Measurements from ENCODE around the gene BLOC1S1. TPM values are rescaled to one million over a fixed set of nuclear protein-coding genes. Genes with fewer than 3 reads are reported as not detected.
A peak's percentile ranks its signal among the peaks of the same experiment; 100 is the strongest.

BLOC1S1 gene
- polyA plus RNA-seq, 1 donor (not counting 4 experiments of a cell fraction or from before 2014, with no cell fraction given) = 62.5 TPM

DNA sequence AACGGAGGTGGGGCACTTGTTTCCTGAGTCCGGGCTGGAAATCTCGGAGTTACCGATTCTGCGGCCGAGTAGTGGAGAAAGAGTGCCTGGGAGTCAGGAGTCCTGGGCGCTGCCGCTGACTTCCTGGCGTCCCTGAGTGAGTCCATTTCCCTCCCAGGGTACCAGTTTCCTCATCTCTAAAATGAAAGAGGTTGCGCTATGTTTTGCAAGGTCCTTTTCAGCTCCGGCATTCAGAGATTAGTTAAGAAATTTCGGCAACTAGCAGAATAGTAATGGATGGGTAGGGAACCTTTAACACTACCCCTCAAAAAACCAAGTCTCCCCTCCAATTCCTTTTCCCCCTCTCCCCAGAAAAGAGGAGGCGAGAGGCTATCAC is 724 bp downstream of the BLOC1S1 start:
- no peak for FAIRE-seq
- Histone ChIP-seq H3K9ac (ENCODE audit: control insufficient read depth, extremely low read depth, insufficient read depth, low read length) (peak overlapping the region; percentile 87), H4K20me1 (ENCODE audit: control insufficient read depth, extremely low read depth, insufficient read depth, low read length) (no peaks in the 10 kb centered on the region), H3K4me2 (ENCODE audit: control insufficient read depth, extremely low read depth, insufficient read depth, low read depth, low read length) (peak overlapping the region; percentile 71), H2AFZ (ENCODE audit: control insufficient read depth, low read length) (peak overlapping the region; percentile 95), H3K79me2 (ENCODE audit: control insufficient read depth, insufficient read depth, low read length) (no peaks in the 10 kb centered on the region), H3K4me3 (ENCODE audit: control insufficient read depth in 2 of 3, extremely low read depth in 1 of 3, insufficient read depth in 2 of 3, low read depth in 1 of 3, low read length in 3 of 3) (peak overlapping the region; percentile 45 to 76 (median 72)), H3K27ac (ENCODE audit: control insufficient read depth, insufficient read depth, low read length) (peak overlapping the region; percentile 87), H3K9me1 (ENCODE audit: control insufficient read depth, extremely low read depth, insufficient read depth, low read length) (no peaks in the 10 kb centered on the region), H3K9me3 (ENCODE audit: control insufficient read depth, low read depth, low read length) (no peaks in the 10 kb centered on the region), H3K4me1 (ENCODE audit: control insufficient read depth, extremely low read depth, insufficient read depth, low read length) (peaks cover 41% of the 10 kb centered on the region), H3K27me3 (ENCODE audit: control insufficient read depth, extremely low read depth, insufficient read depth, low read length) (peaks cover 7% of the 10 kb centered on the region), H3K36me3 (ENCODE audit: control insufficient read depth in 2 of 2, extremely low read depth in 1 of 2, insufficient read depth in 2 of 2, low read length in 2 of 2) (no peaks in the 10 kb centered on the region)
- dilution Hi-C loops (cut with MboI; ENCODE audit: extremely low pct_ligation_motif_present, low sequenced_read_pairs) = no loop called here
- TF ChIP-seq, protein P1, sequence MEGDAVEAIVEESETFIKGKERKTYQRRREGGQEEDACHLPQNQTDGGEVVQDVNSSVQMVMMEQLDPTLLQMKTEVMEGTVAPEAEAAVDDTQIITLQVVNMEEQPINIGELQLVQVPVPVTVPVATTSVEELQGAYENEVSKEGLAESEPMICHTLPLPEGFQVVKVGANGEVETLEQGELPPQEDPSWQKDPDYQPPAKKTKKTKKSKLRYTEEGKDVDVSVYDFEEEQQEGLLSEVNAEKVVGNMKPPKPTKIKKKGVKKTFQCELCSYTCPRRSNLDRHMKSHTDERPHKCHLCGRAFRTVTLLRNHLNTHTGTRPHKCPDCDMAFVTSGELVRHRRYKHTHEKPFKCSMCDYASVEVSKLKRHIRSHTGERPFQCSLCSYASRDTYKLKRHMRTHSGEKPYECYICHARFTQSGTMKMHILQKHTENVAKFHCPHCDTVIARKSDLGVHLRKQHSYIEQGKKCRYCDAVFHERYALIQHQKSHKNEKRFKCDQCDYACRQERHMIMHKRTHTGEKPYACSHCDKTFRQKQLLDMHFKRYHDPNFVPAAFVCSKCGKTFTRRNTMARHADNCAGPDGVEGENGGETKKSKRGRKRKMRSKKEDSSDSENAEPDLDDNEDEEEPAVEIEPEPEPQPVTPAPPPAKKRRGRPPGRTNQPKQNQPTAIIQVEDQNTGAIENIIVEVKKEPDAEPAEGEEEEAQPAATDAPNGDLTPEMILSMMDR (optimal IDR thresholded peaks at IDR 0.05 in 1 of 3, IDR thresholded peaks at IDR 0.05 in 1 of 3, conservative IDR thresholded peaks at IDR 0.05 in 1 of 3; ENCODE audit: extremely low read depth in 1 of 3, insufficient read depth in 2 of 3, low read length in 3 of 3) = no peak
- TF ChIP-seq EZH2 (IDR thresholded peaks at IDR 0.05; ENCODE audit: low read length) = no peak
- no peak for DNase-seq (ENCODE audit: low read depth, low spot score)

DNA sequence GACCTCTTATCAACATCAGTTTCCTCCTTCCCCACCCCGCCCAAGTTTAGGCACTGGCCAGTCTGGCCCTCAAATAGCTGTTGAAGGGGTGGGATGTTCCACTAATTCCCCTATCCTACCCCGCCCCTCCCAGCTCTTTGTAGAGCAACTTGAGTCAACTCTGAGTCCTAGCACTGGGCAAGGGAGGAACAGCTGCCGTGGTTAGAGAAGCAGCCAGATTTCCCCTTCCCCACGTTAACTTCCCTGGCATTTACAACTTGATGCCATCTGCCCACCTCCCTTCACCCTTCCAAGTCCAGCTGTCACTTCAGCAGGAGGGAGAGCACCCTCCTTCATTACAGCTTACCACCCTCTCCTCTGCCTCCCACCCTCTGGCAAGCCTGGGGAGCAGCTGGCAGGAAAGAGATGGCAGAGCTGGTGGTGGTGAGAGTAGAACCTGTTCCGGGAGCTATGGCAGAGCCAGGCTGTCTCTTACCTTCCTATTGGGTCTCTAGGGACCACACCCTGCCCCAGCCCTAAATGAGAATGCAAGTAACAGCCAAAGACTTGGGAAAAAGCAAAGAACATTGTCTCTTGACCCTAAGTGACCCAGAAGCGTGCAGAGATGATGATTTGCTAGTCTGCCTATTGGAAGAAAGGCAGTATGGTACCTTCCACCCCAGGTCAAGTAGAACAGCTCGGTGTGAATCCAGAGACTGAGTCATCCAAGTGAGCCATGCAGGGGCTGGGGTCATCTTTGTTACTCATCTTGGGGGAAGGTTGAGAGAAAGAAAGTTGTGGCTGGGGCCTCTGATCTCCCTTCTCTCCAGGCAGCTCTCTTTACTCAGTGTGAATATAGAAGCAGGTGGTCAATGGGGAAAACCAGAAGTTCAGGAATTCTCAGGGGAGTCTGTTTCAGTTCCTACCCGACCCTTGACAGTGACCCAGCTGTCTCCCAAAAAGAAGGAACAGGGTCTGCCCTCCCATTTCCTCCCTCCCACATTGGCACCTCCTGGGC is 1.5 kb downstream of the BLOC1S1 start:
- no peak for FAIRE-seq

More for the DNA sequence above, 1.5 kb downstream of the BLOC1S1 start:
- no peaks in the 10 kb centered on the region for H3K9me1 ChIP-seq (ENCODE audit: control insufficient read depth, extremely low read depth, insufficient read depth, low read length)
- H3K9ac ChIP-seq (ENCODE audit: control insufficient read depth, extremely low read depth, insufficient read depth, low read length) = peak overlapping the region; percentile 87
- H3K9me3 ChIP-seq (ENCODE audit: control insufficient read depth, low read depth, low read length) = no peaks in the 10 kb centered on the region
- no peaks in the 10 kb centered on the region for H3K79me2 ChIP-seq (ENCODE audit: control insufficient read depth, insufficient read depth, low read length)
- no peaks in the 10 kb centered on the region for H4K20me1 ChIP-seq (ENCODE audit: control insufficient read depth, extremely low read depth, insufficient read depth, low read length)
- H3K4me1 ChIP-seq (ENCODE audit: control insufficient read depth, extremely low read depth, insufficient read depth, low read length) = peaks cover 41% of the 10 kb centered on the region
- H3K4me3 ChIP-seq (ENCODE audit: control insufficient read depth in 2 of 3, extremely low read depth in 1 of 3, insufficient read depth in 2 of 3, low read depth in 1 of 3, low read length in 3 of 3) = peak overlapping the region; percentile 45 to 76 (median 72)
- H3K27ac ChIP-seq (ENCODE audit: control insufficient read depth, insufficient read depth, low read length) = peak overlapping the region; percentile 87
- no peak for DNase-seq (ENCODE audit: low read depth, low spot score)
- H3K27me3 ChIP-seq (ENCODE audit: control insufficient read depth, extremely low read depth, insufficient read depth, low read length) = peaks cover under 1% of the 10 kb centered on the region
- H3K4me2 ChIP-seq (ENCODE audit: control insufficient read depth, extremely low read depth, insufficient read depth, low read depth, low read length) = peak overlapping the region; percentile 71
- TF ChIP-seq, protein P1 (optimal IDR thresholded peaks at IDR 0.05 in 1 of 3, IDR thresholded peaks at IDR 0.05 in 1 of 3, conservative IDR thresholded peaks at IDR 0.05 in 1 of 3; ENCODE audit: extremely low read depth in 1 of 3, insufficient read depth in 2 of 3, low read length in 3 of 3) = no peak
- no peak for TF ChIP-seq EZH2 (IDR thresholded peaks at IDR 0.05; ENCODE audit: low read length)
- dilution Hi-C loops (cut with MboI; ENCODE audit: extremely low pct_ligation_motif_present, low sequenced_read_pairs) = no loop called here
- peak overlapping the region; percentile 95 for H2AFZ ChIP-seq (ENCODE audit: control insufficient read depth, low read length)
- H3K36me3 ChIP-seq (ENCODE audit: control insufficient read depth in 2 of 2, extremely low read depth in 1 of 2, insufficient read depth in 2 of 2, low read length in 2 of 2) = no peaks in the 10 kb centered on the region

Data from keratinocyte (primary cell).